ENCODE results near the gene FAM32A.

The FAM32A gene

DNA sequence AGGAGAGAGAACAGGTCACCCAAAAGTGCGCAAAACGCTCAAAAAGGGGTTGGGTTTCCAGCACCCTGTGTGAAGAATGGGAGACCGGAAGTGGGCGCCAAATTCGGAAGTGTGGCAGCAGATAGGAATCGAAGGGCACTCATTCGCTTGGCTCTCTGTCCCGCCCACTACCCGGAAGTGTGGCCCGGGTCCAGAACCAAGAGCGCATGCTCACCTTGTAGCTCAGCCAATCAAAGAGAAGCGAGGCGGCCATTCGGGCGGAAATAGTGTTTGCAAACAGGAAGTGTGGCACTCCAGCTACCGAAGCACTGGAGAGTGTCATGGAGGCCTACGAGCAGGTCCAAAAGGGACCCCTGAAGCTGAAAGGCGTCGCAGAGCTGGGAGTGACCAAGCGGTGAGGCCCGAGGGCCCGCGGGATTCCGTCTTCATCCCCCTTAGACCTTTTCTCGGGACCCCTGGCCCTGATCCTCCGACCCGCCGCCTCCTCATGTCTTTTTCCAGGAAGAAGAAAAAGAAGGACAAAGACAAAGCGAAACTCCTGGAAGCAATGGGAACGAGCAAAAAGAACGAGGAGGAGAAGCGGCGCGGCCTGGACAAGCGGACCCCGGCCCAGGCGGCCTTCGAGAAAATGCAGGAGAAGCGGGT lies at the start of gene FAM32A:
FAM32A (plus strand) TSS at position 288 of the 645 bp plus-strand sequence; CDS start at position 321, 33 bp downstream.
- DNase-seq (ENCODE audit: low read depth in 3 of 3), result peak; percentile 97 to 99 (median 99)

DNA sequence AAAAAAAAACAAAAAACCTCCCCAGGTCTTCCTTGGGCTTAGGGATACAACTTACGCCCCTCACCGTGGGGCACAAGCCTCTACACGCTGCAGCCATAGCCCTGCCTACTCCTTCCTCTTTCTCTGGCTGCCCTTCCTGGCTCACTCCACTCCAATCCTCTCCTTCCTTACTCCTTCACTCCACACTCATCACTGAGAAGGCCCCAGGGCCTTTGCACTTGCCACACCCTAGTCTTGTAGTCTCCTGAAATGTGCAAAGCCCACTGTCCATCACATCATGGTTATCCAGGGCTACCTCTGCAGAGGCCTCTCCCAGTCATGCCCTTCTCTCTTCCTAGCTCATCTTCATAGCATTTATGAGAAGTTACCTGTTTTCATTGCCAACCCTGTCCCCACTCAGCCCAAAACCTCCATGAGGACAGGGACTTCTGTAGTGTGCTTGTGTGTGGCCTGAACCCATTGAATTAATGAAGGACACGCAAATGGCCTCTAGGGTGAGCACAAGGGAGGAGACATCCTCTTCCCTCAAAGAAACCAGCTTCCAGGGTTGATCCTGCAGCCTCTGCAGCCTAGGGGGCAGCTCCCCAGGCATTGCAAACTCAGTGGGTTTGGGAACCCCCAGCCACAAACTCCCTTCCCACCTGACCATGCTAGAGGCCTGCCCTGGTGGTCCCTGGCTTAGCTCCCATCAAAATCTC lies 49.6 kb upstream of the FAM32A start:
- DNase-seq (ENCODE audit: low read depth in 3 of 3), result no peak

- no peak for DNase-seq (ENCODE audit: low read depth in 3 of 3)
Measured at GRCh38 chr19:16136185-16136999, 48.8 kb upstream of the FAM32A start.

DNA sequence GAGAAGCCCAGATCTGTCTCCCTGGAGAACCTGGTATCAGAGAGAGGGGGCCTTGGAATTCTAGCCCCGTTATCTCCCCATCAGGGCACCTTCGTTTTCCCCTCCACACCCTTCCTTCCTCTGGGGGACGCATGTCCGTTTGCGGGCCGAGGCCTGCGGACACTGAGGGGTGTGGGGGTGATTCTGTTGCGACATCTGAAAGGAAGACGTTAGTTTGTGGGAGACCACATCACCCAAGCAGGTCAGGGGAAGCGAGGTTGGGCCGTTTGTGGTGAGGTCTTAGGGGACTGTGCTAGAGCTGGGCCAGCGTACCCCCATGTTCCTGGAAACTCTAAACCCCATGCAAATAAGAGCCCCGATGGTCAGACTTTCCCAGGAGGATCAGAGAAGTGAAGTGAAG lies 45.5 kb upstream of the FAM32A start:
- no peak for DNase-seq (ENCODE audit: low read depth in 3 of 3)

GRCh38 chr19:16141043-16141442 lies 44.2 kb upstream of the FAM32A start:
- DNase-seq (ENCODE audit: low read depth in 3 of 3), result no peak

DNA sequence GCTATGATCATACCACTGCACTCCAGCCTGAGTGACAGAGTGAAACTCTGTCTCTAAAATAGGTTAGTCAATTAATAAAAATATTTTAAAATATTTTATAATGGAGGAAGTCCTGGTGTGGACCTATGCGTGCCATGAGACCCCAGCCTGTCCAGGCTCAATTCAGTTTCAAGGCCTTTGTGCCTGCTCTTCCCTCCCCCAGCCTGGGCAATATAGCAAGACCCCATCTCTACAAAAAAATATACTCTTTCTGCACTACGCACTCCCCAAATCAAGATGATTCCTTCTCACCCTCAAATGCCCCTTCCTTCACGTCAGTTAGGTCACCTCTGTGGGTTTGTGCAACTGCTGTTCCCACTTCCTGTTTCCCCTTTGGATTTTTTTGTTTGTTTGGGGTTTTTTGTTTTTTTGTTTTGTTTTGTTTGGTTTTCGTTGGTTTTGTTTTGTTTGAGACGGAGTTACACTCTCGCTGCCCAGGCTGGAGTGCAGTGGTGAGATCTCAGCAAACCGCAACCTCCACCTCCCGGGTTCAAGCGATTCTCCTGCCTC lies 43.1 kb upstream of the FAM32A start:
- no peak for DNase-seq (ENCODE audit: low read depth in 3 of 3)

DNA sequence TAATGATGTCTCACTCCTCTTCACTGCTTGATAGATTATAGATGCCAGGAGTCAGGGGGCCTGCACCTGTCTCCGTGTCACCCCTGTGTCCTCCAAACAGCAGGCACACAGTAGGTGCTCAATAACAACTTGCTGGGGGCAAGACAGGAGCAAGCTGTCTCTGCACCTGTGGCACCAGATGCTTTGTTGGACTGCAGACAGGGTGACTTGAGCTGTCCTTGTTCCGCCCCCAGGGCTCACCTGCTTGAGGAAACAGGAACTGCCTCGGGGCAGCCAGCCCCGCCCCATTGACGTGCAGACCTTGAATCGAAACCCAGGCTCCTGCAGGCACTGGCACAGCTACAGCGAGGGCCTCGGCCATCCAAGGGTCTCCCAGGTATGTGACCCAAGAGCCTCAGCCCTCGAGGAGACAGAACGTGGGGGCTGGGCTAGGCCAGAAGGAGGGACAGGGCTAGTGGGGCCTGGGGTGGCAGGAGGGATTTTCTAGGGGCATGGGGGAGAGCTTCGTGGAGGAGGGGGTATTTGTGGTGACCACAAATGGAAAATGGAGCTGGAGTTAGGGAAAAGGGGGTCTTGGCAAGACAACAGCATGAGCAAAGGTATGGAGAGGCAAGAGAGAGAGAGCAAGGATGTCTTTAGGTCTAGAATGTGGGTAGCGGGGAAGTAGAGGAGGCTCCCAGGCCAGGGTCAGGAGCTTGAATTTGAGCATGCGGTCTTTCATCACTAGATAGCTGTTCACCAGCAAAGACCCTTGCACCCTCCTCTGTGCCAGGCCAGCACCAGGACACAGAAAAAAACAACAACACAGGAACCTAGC lies 41.6 kb upstream of the FAM32A start, which contains the start of gene HSH2D:
HSH2D (plus strand) TSS at position 287 of the 817 bp plus-strand sequence. CDS start 5,066 bp downstream, outside the sequence.
- peak; percentile 48 to 78 (median 50) for DNase-seq (ENCODE audit: low read depth in 3 of 3)

GRCh38 chr19:16144216-16144581 lies 41.0 kb upstream of the FAM32A start:
- DNase-seq (ENCODE audit: low read depth in 3 of 3), result no peak

- DNase-seq (ENCODE audit: low read depth in 3 of 3), result no peak
Measured at GRCh38 chr19:16146112-16146511, 39.1 kb upstream of the FAM32A start.

DNA sequence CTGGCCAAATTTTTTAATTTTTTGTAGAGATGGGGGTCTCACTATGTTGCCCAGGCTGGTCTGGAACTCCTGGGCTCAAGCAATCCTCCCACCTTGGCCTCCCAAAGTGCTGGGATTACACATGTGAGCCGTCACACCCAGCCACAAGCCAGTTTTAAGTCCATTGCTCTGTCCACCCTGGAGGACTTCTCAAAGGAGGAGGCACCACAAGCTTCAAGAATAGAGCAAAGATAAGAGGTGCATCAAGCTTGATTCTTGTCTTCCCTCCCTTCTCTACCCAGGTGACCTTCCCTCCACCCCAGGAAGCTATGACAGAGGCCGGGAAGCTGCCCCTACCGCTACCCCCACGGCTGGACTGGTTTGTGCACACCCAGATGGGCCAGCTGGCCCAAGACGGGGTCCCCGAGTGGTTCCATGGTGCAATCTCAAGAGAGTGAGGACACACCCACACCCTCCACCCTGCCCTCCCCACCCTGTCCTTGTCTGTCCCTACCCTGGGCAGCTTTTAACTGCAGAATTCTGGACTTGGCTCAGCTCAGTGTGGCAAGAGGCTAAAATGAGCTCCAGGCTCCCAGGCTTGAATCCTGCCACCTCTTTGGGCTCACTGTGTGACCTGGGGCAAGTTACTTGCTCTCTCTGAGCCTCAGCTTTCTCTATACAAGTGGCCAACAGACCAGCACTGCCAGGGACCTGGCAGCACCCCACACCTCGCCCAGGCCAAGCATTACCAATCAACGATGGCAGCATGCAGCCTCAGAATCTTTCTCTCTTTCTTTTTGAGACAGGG lies 36.6 kb upstream of the FAM32A start:
- no peak for DNase-seq (ENCODE audit: low read depth in 3 of 3)

- DNase-seq (ENCODE audit: low read depth in 3 of 3), result no peak
Measured at GRCh38 chr19:16153582-16154336, 31.5 kb upstream of the FAM32A start.

GRCh38 chr19:16154557-16154956 lies 30.7 kb upstream of the FAM32A start:
- no peak for DNase-seq (ENCODE audit: low read depth in 3 of 3)

GRCh38 chr19:16155128-16155527 lies 30.1 kb upstream of the FAM32A start:
- DNase-seq (ENCODE audit: low read depth in 3 of 3), result no peak

DNA sequence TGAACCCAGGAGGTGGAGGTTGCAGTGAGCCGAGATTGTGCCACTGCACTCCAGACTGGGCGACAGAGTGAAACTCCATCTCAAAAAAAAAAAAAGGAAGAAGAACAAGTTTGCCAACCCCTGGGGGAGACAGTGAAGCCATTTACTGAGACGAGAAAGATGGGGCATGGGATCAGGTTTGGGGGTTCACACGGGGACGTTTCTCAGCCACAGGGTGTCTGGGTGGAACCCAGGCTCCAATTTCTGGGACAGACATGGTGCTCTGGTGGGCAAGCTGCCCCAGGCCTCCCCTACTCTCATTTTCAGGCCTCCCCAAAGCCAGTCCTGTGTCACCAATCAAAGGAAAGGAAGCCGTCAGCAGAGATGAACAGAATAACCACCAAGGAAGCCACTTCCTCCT lies 28.3 kb upstream of the FAM32A start:
- DNase-seq (ENCODE audit: low read depth in 3 of 3), result no peak

- no peak for DNase-seq (ENCODE audit: low read depth in 3 of 3)
Measured at GRCh38 chr19:16157601-16158000, 27.6 kb upstream of the FAM32A start.

DNA sequence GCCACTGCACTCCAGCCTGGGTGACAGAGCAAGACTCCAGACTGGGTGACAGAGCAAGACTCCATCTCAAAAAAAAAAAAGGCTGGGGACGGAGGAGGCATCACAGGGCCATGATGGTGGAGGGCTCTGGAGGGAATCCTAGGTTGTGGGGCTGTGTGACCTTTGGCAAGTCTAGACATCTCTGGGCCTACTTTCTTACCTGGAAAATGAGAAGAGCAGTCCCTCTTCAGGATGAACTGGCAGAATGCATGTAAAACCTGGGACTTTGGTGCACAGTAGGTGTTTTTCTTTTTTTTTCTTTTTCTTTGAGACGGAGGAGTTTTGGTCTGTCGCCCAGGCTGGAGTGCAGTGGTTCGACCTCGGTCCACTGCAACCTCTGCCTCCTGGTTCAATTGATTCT lies 25.6 kb upstream of the FAM32A start:
- DNase-seq (ENCODE audit: low read depth in 3 of 3), result no peak

GRCh38 chr19:16160445-16160942 lies 24.7 kb upstream of the FAM32A start:
- no peak for DNase-seq (ENCODE audit: low read depth in 3 of 3)

DNA sequence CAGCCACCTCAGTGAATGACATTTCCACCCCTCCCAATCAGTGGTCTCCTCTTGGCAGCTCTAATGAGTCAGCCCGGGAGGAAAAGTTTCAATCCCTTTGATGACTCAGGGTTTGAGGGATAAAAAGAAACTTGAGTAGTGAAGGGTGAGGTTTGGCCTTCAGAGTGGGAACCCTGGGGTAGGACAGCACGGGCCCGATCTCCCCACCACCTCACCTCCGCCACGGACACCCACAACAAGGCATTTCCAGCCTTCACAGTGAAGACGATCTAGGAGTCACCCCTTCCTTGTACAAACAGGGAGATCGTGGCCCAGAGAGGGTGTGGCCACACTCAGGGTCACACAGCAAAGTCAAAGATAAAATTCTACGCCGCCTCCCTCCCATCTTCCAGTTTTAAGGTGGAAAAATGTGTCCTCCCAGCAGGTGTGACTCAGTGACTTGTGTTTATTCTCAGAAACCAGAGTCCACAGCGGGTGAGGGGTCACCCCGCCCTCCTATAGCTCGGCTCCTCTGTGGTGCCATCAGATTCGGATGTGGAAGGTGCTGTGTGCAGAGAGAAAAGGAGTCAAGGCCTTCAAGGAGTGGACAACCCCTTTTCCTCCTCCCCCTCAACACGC lies 24.2 kb upstream of the FAM32A start:
- DNase-seq (ENCODE audit: low read depth in 3 of 3), result peak in 2 of 3 experiments; percentile 20 to 68

DNA sequence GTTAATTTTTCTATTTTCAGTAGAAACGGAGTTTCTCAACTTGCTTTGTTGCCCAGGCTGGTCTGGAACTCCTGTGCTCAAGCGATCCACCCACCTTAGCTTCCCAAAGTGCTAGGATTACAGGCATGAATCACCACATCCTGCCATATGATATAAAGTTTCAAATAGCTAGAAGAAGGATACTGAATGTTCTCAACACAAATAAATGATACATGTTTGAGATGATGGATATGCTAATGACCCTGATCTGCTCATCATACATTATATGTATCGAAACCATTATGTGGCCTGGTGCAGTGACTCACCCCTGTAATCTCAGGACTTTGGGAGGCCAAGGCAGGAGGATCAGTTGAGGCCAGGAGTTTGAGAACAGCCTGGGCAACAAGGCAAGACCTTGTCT lies 23.4 kb upstream of the FAM32A start:
- DNase-seq (ENCODE audit: low read depth in 3 of 3), result no peak

Data from stimulated activated CD4-positive, alpha-beta T cell treated with anti-CD3 and anti-CD28 coated beads, TNF-alpha, amount 100 ng/mL, for 24 hours (primary cell).